ENCODE data around the gene TMEM238L.

TMEM238L gene

DNA sequence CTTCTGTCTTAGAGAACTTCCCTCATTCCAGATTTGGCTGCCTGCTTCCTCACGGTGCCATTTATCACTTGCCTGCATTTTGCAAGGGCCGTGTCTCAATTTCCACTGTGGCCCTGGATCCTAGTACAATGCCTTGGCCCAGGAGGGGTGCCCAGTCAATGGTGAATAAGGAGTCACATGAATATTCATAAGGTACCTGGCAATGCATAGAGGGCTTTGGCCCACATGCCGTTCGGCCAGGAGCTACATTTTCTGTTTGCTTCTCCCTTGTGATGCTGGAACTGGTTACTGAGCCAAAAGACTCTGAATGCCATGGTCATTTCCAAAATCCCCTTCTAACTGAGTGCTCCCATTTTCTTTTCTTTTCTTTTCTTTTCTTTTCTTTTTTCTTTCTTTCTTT lies 38.8 kb upstream of the TMEM238L start:
- TF ChIP-seq CREB1 (IDR thresholded peaks at IDR 0.05; ENCODE audit: low read depth) (no peak), RAD21 (IDR thresholded peaks at IDR 0.05; ENCODE audit: low read depth) (no peak), CEBPB (IDR thresholded peaks at IDR 0.05) (no peak), REST (IDR thresholded peaks at IDR 0.05; ENCODE audit: low read depth) (no peak), ZBTB7A (IDR thresholded peaks at IDR 0.05; ENCODE audit: low read depth) (no peak), TCF12 (IDR thresholded peaks at IDR 0.05; ENCODE audit: low read depth) (no peak), TEAD4 (IDR thresholded peaks at IDR 0.05) (no peak), NFIC (IDR thresholded peaks at IDR 0.05) (no peak), YY1 (IDR thresholded peaks at IDR 0.05; ENCODE audit: low read depth) (no peak), EP300 (IDR thresholded peaks at IDR 0.05; ENCODE audit: borderline replicate concordance) (no peak), EGR1 (IDR thresholded peaks at IDR 0.05) (no peak), TAF1 (IDR thresholded peaks at IDR 0.05; ENCODE audit: low read depth) (no peak), MAX (IDR thresholded peaks at IDR 0.05) (no peak), FOXM1 (IDR thresholded peaks at IDR 0.05; ENCODE audit: borderline replicate concordance, low read depth) (no peak)
- TF ChIP-seq, protein P1, sequence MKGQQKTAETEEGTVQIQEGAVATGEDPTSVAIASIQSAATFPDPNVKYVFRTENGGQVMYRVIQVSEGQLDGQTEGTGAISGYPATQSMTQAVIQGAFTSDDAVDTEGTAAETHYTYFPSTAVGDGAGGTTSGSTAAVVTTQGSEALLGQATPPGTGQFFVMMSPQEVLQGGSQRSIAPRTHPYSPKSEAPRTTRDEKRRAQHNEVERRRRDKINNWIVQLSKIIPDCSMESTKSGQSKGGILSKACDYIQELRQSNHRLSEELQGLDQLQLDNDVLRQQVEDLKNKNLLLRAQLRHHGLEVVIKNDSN (IDR thresholded peaks at IDR 0.05) = no peak

DNA sequence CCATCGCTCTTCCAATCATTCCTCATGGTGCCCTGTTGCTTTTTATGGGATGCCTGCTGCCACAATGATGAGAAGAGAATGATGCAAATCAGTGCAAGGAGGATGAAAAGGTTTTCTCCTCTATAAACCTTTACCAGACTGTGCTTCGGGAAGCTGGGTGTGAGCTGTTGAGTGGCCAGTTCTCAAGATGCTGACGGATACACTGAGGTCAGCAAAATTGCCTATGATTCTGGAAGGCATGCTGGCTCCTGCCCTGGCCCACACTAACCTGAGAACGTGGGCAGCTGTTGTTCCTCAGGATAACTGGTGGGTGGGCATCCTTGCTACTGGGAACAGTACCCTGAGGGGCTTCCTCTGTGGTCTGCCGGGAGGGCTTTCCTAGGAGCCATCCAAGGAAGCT lies 34.8 kb upstream of the TMEM238L start:
- TF ChIP-seq EGR1 (IDR thresholded peaks at IDR 0.05) = no peak
- no peak for TF ChIP-seq REST (IDR thresholded peaks at IDR 0.05; ENCODE audit: low read depth)
- no peak for TF ChIP-seq CEBPB (IDR thresholded peaks at IDR 0.05)
- TF ChIP-seq EP300 (IDR thresholded peaks at IDR 0.05; ENCODE audit: borderline replicate concordance) = no peak
- TF ChIP-seq TCF12 (IDR thresholded peaks at IDR 0.05; ENCODE audit: low read depth) = no peak
- TF ChIP-seq FOXM1 (IDR thresholded peaks at IDR 0.05; ENCODE audit: borderline replicate concordance, low read depth) = no peak
- TF ChIP-seq, protein P1 (IDR thresholded peaks at IDR 0.05) = no peak
- no peak for TF ChIP-seq TEAD4 (IDR thresholded peaks at IDR 0.05)
- TF ChIP-seq YY1 (IDR thresholded peaks at IDR 0.05; ENCODE audit: low read depth) = no peak
- TF ChIP-seq RAD21 (IDR thresholded peaks at IDR 0.05; ENCODE audit: low read depth) = no peak
- no peak for TF ChIP-seq NFIC (IDR thresholded peaks at IDR 0.05)
- no peak for TF ChIP-seq MAX (IDR thresholded peaks at IDR 0.05)
- no peak for TF ChIP-seq TAF1 (IDR thresholded peaks at IDR 0.05; ENCODE audit: low read depth)
- TF ChIP-seq CREB1 (IDR thresholded peaks at IDR 0.05; ENCODE audit: low read depth) = no peak
- TF ChIP-seq ZBTB7A (IDR thresholded peaks at IDR 0.05; ENCODE audit: low read depth) = no peak

DNA sequence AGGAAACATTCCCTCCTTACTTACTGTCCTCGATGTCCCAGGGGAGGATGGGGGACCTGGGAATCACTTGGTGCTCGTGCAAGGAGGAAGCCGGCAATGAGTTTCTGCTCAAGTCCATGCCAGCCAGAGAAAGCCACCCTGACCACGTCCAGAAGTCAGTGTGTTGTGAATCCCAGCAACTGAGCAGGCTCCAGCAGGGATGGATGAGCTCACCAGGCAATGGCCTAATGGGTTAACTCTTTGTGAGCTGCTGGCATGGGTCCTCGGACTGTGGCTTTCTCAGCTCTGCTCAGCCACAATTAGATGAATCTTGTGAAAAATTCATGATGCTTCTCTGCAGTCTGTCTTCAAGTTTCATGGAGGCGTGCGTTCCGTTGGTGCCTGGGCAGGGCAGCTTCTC lies 34.0 kb upstream of the TMEM238L start, which contains the start of gene PIRT:
Gene PIRT (minus strand): TSS at position 167 of the 400 bp plus-strand sequence. CDS start 12,442 bp downstream, outside the sequence.
- TF ChIP-seq CEBPB (IDR thresholded peaks at IDR 0.05) (no peak), TAF1 (IDR thresholded peaks at IDR 0.05; ENCODE audit: low read depth) (no peak), FOXM1 (IDR thresholded peaks at IDR 0.05; ENCODE audit: borderline replicate concordance, low read depth) (no peak), TEAD4 (IDR thresholded peaks at IDR 0.05) (no peak), REST (IDR thresholded peaks at IDR 0.05; ENCODE audit: low read depth) (no peak), EP300 (IDR thresholded peaks at IDR 0.05; ENCODE audit: borderline replicate concordance) (no peak), NFIC (IDR thresholded peaks at IDR 0.05) (no peak), YY1 (IDR thresholded peaks at IDR 0.05; ENCODE audit: low read depth) (no peak), ZBTB7A (IDR thresholded peaks at IDR 0.05; ENCODE audit: low read depth) (no peak), CREB1 (IDR thresholded peaks at IDR 0.05; ENCODE audit: low read depth) (no peak), TCF12 (IDR thresholded peaks at IDR 0.05; ENCODE audit: low read depth) (no peak), RAD21 (IDR thresholded peaks at IDR 0.05; ENCODE audit: low read depth) (no peak)
- TF ChIP-seq, protein P1 (IDR thresholded peaks at IDR 0.05) = no peak

Data from Ishikawa (cell line).